Measurements from ENCODE around the gene ANKRD40. TPM values are rescaled to one million over a fixed set of nuclear protein-coding genes. Genes with fewer than 3 reads are reported as not detected.

The ANKRD40 gene
- total RNA-seq, 1 donor from 2014 or later, result 31.4 TPM

- no peak for DNase-seq
Observed at GRCh38 chr17:50668025-50668837, 39.5 kb downstream of the ANKRD40 start.

- no peak for DNase-seq
Observed at GRCh38 chr17:50667259-50668024, 40.3 kb downstream of the ANKRD40 start.

GRCh38 chr17:50666316-50666715, 41.4 kb downstream of the ANKRD40 start:
- DNase-seq, result no peak

GRCh38 chr17:50665838-50666237, 41.9 kb downstream of the ANKRD40 start:
- no peak for DNase-seq

- no peak for DNase-seq
Observed at GRCh38 chr17:50664788-50665458, 42.8 kb downstream of the ANKRD40 start.

- DNase-seq, result no peak
Observed at GRCh38 chr17:50663812-50664374, 43.8 kb downstream of the ANKRD40 start.

GRCh38 chr17:50662632-50663225, 45.0 kb downstream of the ANKRD40 start:
- no peak for DNase-seq

GRCh38 chr17:50661795-50662391, 45.8 kb downstream of the ANKRD40 start:
- DNase-seq, result no peak

- DNase-seq, result no peak
Observed at GRCh38 chr17:50661348-50661747, 46.4 kb downstream of the ANKRD40 start.

- DNase-seq, result no peak
Observed at GRCh38 chr17:50660887-50661345, 46.8 kb downstream of the ANKRD40 start.

GRCh38 chr17:50660042-50660886, 47.5 kb downstream of the ANKRD40 start:
- DNase-seq, result no peak

- DNase-seq, result no peak
Observed at GRCh38 chr17:50659179-50659578, 48.5 kb downstream of the ANKRD40 start.

- no peak for DNase-seq
Observed at GRCh38 chr17:50658616-50659015, 49.1 kb downstream of the ANKRD40 start.

- no peak for DNase-seq
Observed at GRCh38 chr17:50657627-50658026, 50.1 kb downstream of the ANKRD40 start.

- DNase-seq, result no peak
Observed at GRCh38 chr17:50657054-50657453, 50.7 kb downstream of the ANKRD40 start.

- DNase-seq, result no peak
Observed at GRCh38 chr17:50656509-50656908, 51.2 kb downstream of the ANKRD40 start.

GRCh38 chr17:50653738-50654137, 54.0 kb downstream of the ANKRD40 start:
- DNase-seq, result no peak

- DNase-seq, result no peak
Observed at GRCh38 chr17:50651661-50652060, 56.1 kb downstream of the ANKRD40 start.

GRCh38 chr17:50649042-50649908, 58.4 kb downstream of the ANKRD40 start:
- DNase-seq, result no peak

GRCh38 chr17:50647187-50647586, 60.5 kb downstream of the ANKRD40 start:
- no peak for DNase-seq
